Keratinocyte (primary cell): ENCODE measurements around the gene NDUFA3. TPM values are rescaled to one million over a fixed set of nuclear protein-coding genes. Genes with fewer than 3 reads are reported as not detected.

ENCODE experiments used
- DNase-seq: peaks from one replicate; pipeline ENCODE4 v3.0.0-alpha.2; 2011; ENCODE audit warnings: low read depth, missing footprints, low spot score
- FAIRE-seq: peaks from 2 replicates; lab custom pipeline; 2011; peaks lifted over from hg19 to GRCh38; lab: Jason Lieb, UNC
- H2AFZ ChIP-seq: 2 replicates; pipeline ENCODE4 v1.6.0; 2012; ENCODE audit warnings: low read length, control low read depth, inconsistent platforms; ENCODE audit not compliant: control insufficient read depth
- H3K27ac ChIP-seq: 2 replicates; pipeline ENCODE4 v1.5.1; 2011; ENCODE audit warnings: low read length; ENCODE audit not compliant: control insufficient read depth, insufficient read depth
- H3K27me3 ChIP-seq: 3 replicates; pipeline ENCODE4 v1.6.0; 2011; ENCODE audit warnings: low read length; ENCODE audit not compliant: control insufficient read depth, insufficient read depth; ENCODE audit errors: extremely low read depth
- H3K36me3 ChIP-seq, 2 experiments: 2 replicates in 1 of 2; 3 replicates in 1 of 2; pipeline ENCODE4 v1.5.1; 2011; ENCODE audit warnings: low read length in 2 of 2, mild to moderate bottlenecking in 1 of 2; ENCODE audit not compliant: control insufficient read depth in 2 of 2, insufficient read depth in 2 of 2; ENCODE audit errors: extremely low read depth in 1 of 2
- H3K4me1 ChIP-seq: 3 replicates; pipeline ENCODE4 v1.5.1; 2011; ENCODE audit warnings: low read length; ENCODE audit not compliant: control insufficient read depth, insufficient read depth; ENCODE audit errors: extremely low read depth
- H3K4me2 ChIP-seq: 3 replicates; pipeline ENCODE4 v1.6.0; 2011; ENCODE audit warnings: low read depth, low read length; ENCODE audit not compliant: control insufficient read depth, insufficient read depth; ENCODE audit errors: extremely low read depth
- H3K4me3 ChIP-seq, 3 experiments: fragments of 200-600 bp in 1 of 3; sonication (generic) in 1 of 3; 2 replicates in 2 of 3; 3 replicates in 1 of 3; pipeline ENCODE4 v1.5.1; 2011 to 2016; ENCODE audit warnings: low read length in 3 of 3, mild to moderate bottlenecking in 3 of 3, control low read depth in 2 of 3, inconsistent platforms in 1 of 3, low read depth in 1 of 3, mixed read lengths in 1 of 3, mixed run types in 1 of 3, moderate library complexity in 1 of 3; ENCODE audit not compliant: control insufficient read depth in 2 of 3, insufficient read depth in 2 of 3; ENCODE audit errors: extremely low read depth in 1 of 3
- H3K79me2 ChIP-seq: 2 replicates; pipeline ENCODE4 v1.6.0; 2012; ENCODE audit warnings: low read length; ENCODE audit not compliant: control insufficient read depth, insufficient read depth
- H3K9ac ChIP-seq: 3 replicates; pipeline ENCODE4 v1.6.0; 2011; ENCODE audit warnings: low read length; ENCODE audit not compliant: control insufficient read depth, insufficient read depth; ENCODE audit errors: extremely low read depth
- H3K9me1 ChIP-seq: 3 replicates; pipeline ENCODE4 v1.6.0; 2011; ENCODE audit warnings: low read length; ENCODE audit not compliant: control insufficient read depth, insufficient read depth; ENCODE audit errors: extremely low read depth
- H3K9me3 ChIP-seq: 2 replicates; pipeline ENCODE4 v1.5.1; 2012; ENCODE audit warnings: low read depth, low read length; ENCODE audit not compliant: control insufficient read depth
- H4K20me1 ChIP-seq: 3 replicates; pipeline ENCODE4 v1.6.0; 2011; ENCODE audit warnings: low read length; ENCODE audit not compliant: control insufficient read depth, insufficient read depth; ENCODE audit errors: extremely low read depth
- CTCF ChIP-seq, 3 experiments: IDR thresholded peaks in 1 of 3; conservative IDR thresholded peaks in 1 of 3; optimal IDR thresholded peaks in 1 of 3; 2 replicates in 2 of 3; 3 replicates in 1 of 3; pipeline versions ENCODE3 to v1.5.1; 2011; ENCODE audit warnings: low read length in 3 of 3, mild to moderate bottlenecking in 3 of 3, moderate library complexity in 2 of 3, control low read depth in 1 of 3, inconsistent platforms in 1 of 3; ENCODE audit not compliant: insufficient read depth in 2 of 3; ENCODE audit errors: extremely low read depth in 1 of 3
- EZH2 ChIP-seq: IDR thresholded peaks from one replicate; pipeline ENCODE4 v1.6.1; 2012; ENCODE audit warnings: inconsistent platforms, mild to moderate bottlenecking, low read length, moderate library complexity
- dilution Hi-C: fragments of 300-500 bp; cut with MboI; formaldehyde crosslinking; loops from one replicate; pipeline ENCODE4 v1.7.0; 2020; ENCODE audit warnings: low sequenced_read_pairs; ENCODE audit not compliant: extremely low pct_ligation_motif_present
- polyA plus RNA-seq, 5 experiments: library from polyadenylated mRNA; depleted of rRNA in 3 of 5; stranded (reverse) in 3 of 5; stranded (forward) in 1 of 5; unstranded in 1 of 5; fragments of >200 nt; gene quantifications; 1 replicate in 1 of 5; 2 replicates in 3 of 5; 3 replicates in 1 of 5; pipeline versions ENCODE4 v1.2.1 to v1.2.3, GENCODE V29; 2011 to 2012; ENCODE audit warnings: missing spikeins in 2 of 5, low read depth in 1 of 5, low replicate concordance in 1 of 5

Gene NDUFA3
- polyA plus RNA-seq, 1 donor (not counting 4 experiments of a cell fraction or from before 2014, with no cell fraction given), result 41.9 TPM

- no peak overlapping the region for H3K27ac ChIP-seq
- no peak overlapping the region for H2AFZ ChIP-seq
- H3K4me3 ChIP-seq, result no peak overlapping the region
- no peak overlapping the region for H3K9ac ChIP-seq
- H4K20me1 ChIP-seq, result peaks cover 5% of the 10 kb centered on the region
- peaks cover 22% of the 10 kb centered on the region for H3K4me1 ChIP-seq
- no peak overlapping the region for H3K4me2 ChIP-seq
- TF ChIP-seq CTCF (optimal IDR thresholded peaks at IDR 0.05 in 1 of 3, IDR thresholded peaks at IDR 0.05 in 1 of 3, conservative IDR thresholded peaks at IDR 0.05 in 1 of 3; ENCODE audit: extremely low read depth in 1 of 3, insufficient read depth in 2 of 3, low read length in 3 of 3) (no peak), EZH2 (no peak)
- H3K9me1 ChIP-seq, result no peaks in the 10 kb centered on the region
- no peaks in the 10 kb centered on the region for H3K27me3 ChIP-seq
- dilution Hi-C loops, result no loop called here
- H3K36me3 ChIP-seq, result peaks cover 27 to 35% of the 10 kb centered on the region in 2 experiments
- H3K9me3 ChIP-seq, result no peaks in the 10 kb centered on the region
- peaks cover 7% of the 10 kb centered on the region for H3K79me2 ChIP-seq
- no peak for DNase-seq
- FAIRE-seq, result no peak
Measured at GRCh38 chr19:54156953-54157352, 54.3 kb downstream of the NDUFA3 start.

Other genes with a start within 250 kb of the NDUFA3 start
- 16.8 to 24.6 TPM (median 19.4 TPM) in 3 replicates for gene MYADM, start 235.0 kb upstream of the NDUFA3 start, polyA plus RNA-seq
- not detected in 3 replicates for gene PRKCG, start 220.7 kb upstream of the NDUFA3 start, polyA plus RNA-seq
- not detected in 3 replicates for gene CACNG7, start 193.6 kb upstream of the NDUFA3 start, polyA plus RNA-seq
- not detected in 3 replicates for gene CACNG8, start 139.9 kb upstream of the NDUFA3 start, polyA plus RNA-seq
- gene CACNG6, start 111.2 kb upstream of the NDUFA3 start, polyA plus RNA-seq, result not detected in 3 replicates
- not detected in 3 replicates for gene VSTM1, start 39.0 kb upstream of the NDUFA3 start, polyA plus RNA-seq
- not detected in 3 replicates for gene TARM1, start 21.5 kb upstream of the NDUFA3 start, polyA plus RNA-seq
- 0.12 to 0.32 TPM (median 0.14 TPM) in 3 replicates for gene OSCAR, start 2.1 kb upstream of the NDUFA3 start, polyA plus RNA-seq
- gene TFPT, start 12.8 kb downstream of the NDUFA3 start, polyA plus RNA-seq, result 6.8 to 9.2 TPM (median 7.8 TPM) in 3 replicates
- 25.7 to 56.9 TPM (median 42.2 TPM) in 3 replicates for gene PRPF31, start 12.9 kb downstream of the NDUFA3 start, polyA plus RNA-seq
- 4.1 to 15.0 TPM (median 8.6 TPM) in 3 replicates for gene CNOT3, start 34.9 kb downstream of the NDUFA3 start, polyA plus RNA-seq
- gene LENG1, start 56.9 kb downstream of the NDUFA3 start, polyA plus RNA-seq, result 2.0 to 4.0 TPM (median 3.4 TPM) in 3 replicates
- 1.5 to 2.2 TPM (median 1.8 TPM) in 3 replicates for gene TMC4, start 70.3 kb downstream of the NDUFA3 start, polyA plus RNA-seq
- gene MBOAT7, start 86.7 kb downstream of the NDUFA3 start, polyA plus RNA-seq, result 41.3 to 70.2 TPM (median 62.7 TPM) in 3 replicates
- gene TSEN34, start 88.5 kb downstream of the NDUFA3 start, polyA plus RNA-seq, result 36.5 to 49.7 TPM (median 40.5 TPM) in 3 replicates
- gene RPS9, start 98.0 kb downstream of the NDUFA3 start, polyA plus RNA-seq, result 1,666 to 2,598 TPM (median 1,866 TPM) in 3 replicates
- not detected in 3 replicates for gene LILRB3, start 120.2 kb downstream of the NDUFA3 start, polyA plus RNA-seq
- not detected in 3 replicates for gene LILRA6, start 139.9 kb downstream of the NDUFA3 start, polyA plus RNA-seq
- not detected in 3 replicates for gene LILRB5, start 154.4 kb downstream of the NDUFA3 start, polyA plus RNA-seq
- gene LILRB2, start 178.3 kb downstream of the NDUFA3 start, polyA plus RNA-seq, result not detected in 3 replicates
- gene LILRA5, start 210.3 kb downstream of the NDUFA3 start, polyA plus RNA-seq, result not detected in 3 replicates
- not detected in 3 replicates for gene LILRA4, start 236.3 kb downstream of the NDUFA3 start, polyA plus RNA-seq